ENCODE results near the gene CHTOP. TPM values are rescaled to one million over a fixed set of nuclear protein-coding genes. Genes with fewer than 3 reads are reported as not detected.

Gene CHTOP
- total RNA-seq, 3 donors from 2014 or later = 37.1 to 112 (median 71.8) TPM

- Histone ChIP-seq H3K9me3 (no peaks in the 10 kb centered on the region), H3K4me1 (peaks cover 7 to 10% of the 10 kb centered on the region in 2 donors), H3K27me3 (peaks cover 0 to 10% of the 10 kb centered on the region in 2 donors), H3K36me3 (no peaks in the 10 kb centered on the region), H3K4me3 (peak overlapping the region; percentile 62 to 92 (median 69)), H3K27ac (peak overlapping the region; percentile 29 to 68)
- no peak for DNase-seq (ENCODE audit: low spot score in 2 of 2)
- intact Hi-C loops (cut with DNase I; ENCODE audit: low total_unique reads) = loop anchor here (10.0 kb wide), 1 partner anchor 97 kb away; the partner anchor contains the start of gene SLC27A3
- TF ChIP-seq POLR2AphosphoS5 (IDR thresholded peaks at IDR 0.05) = no peak
- TF ChIP-seq CTCF (IDR thresholded peaks at IDR 0.05) = peak; percentile 80 to 86 (median 84)
- TF ChIP-seq POLR2A (IDR thresholded peaks at IDR 0.05) = no peak
Measured at GRCh38 chr1:153677718-153678518, 44.1 kb downstream of the CHTOP start.

GRCh38 chr1:153678519-153679336, 44.9 kb downstream of the CHTOP start, which contains the start of gene NPR1:
Gene NPR1 (plus strand): TSS chr1:153678688. CDS start chr1:153679109, 421 bp downstream.
- no peaks in the 10 kb centered on the region for H3K9me3 ChIP-seq
- H3K4me3 ChIP-seq = peak within 1 kb of the TSS; percentile 62 to 92 (median 69)
- peaks cover 7 to 10% of the 10 kb centered on the region in 2 donors for H3K4me1 ChIP-seq
- no peaks in the 10 kb centered on the region for H3K36me3 ChIP-seq
- peaks cover 0 to 10% of the 10 kb centered on the region in 2 donors for H3K27me3 ChIP-seq
- intact Hi-C loops (cut with DNase I; ENCODE audit: low total_unique reads) = loop anchor here (10.0 kb wide), 1 partner anchor 96 kb away; the partner anchor contains the start of gene SLC27A3
- no peak for TF ChIP-seq CTCF (IDR thresholded peaks at IDR 0.05)
- no peak for TF ChIP-seq POLR2AphosphoS5 (IDR thresholded peaks at IDR 0.05)
- no peak for TF ChIP-seq POLR2A (IDR thresholded peaks at IDR 0.05)
- DNase-seq (ENCODE audit: low spot score in 2 of 2) = no peak
- peak within 1 kb of the TSS; percentile 29 to 68 for H3K27ac ChIP-seq

GRCh38 chr1:153679337-153680119, 45.7 kb downstream of the CHTOP start:
- peaks cover 0 to 10% of the 10 kb centered on the region in 2 donors for H3K27me3 ChIP-seq
- H3K36me3 ChIP-seq = no peaks in the 10 kb centered on the region
- H3K9me3 ChIP-seq = no peaks in the 10 kb centered on the region
- TF ChIP-seq POLR2AphosphoS5 (IDR thresholded peaks at IDR 0.05) (no peak), CTCF (IDR thresholded peaks at IDR 0.05) (peak in 1 of 3 donors; percentile 41), POLR2A (IDR thresholded peaks at IDR 0.05) (no peak)
- H3K4me1 ChIP-seq = peaks cover 7 to 10% of the 10 kb centered on the region in 2 donors
- no peak for DNase-seq (ENCODE audit: low spot score in 2 of 2)
- peak overlapping the region; percentile 62 to 92 (median 69) for H3K4me3 ChIP-seq
- intact Hi-C loops (cut with DNase I; ENCODE audit: low total_unique reads) = loop anchor here (10.0 kb wide), 1 partner anchor 95 kb away; the partner anchor contains the start of gene SLC27A3
- peak overlapping the region; percentile 29 to 68 for H3K27ac ChIP-seq

GRCh38 chr1:153680120-153680403, 46.2 kb downstream of the CHTOP start:
- DNase-seq (ENCODE audit: low spot score in 2 of 2) = no peak
- TF ChIP-seq POLR2AphosphoS5 (IDR thresholded peaks at IDR 0.05) = no peak
- H3K4me1 ChIP-seq = peaks cover 7 to 10% of the 10 kb centered on the region in 2 donors
- H3K27ac ChIP-seq = peak overlapping the region in 1 of 2 donors; percentile 68
- peaks cover 0 to 10% of the 10 kb centered on the region in 2 donors for H3K27me3 ChIP-seq
- H3K4me3 ChIP-seq = peak overlapping the region; percentile 62 to 92 (median 69)
- H3K36me3 ChIP-seq = no peaks in the 10 kb centered on the region
- H3K9me3 ChIP-seq = no peaks in the 10 kb centered on the region
- intact Hi-C loops (cut with DNase I; ENCODE audit: low total_unique reads) = no loop called here

GRCh38 chr1:153682730-153683129, 48.9 kb downstream of the CHTOP start:
- intact Hi-C loops (cut with DNase I; ENCODE audit: low total_unique reads) = no loop called here
- Histone ChIP-seq H3K36me3 (no peaks in the 10 kb centered on the region), H3K9me3 (no peaks in the 10 kb centered on the region), H3K27me3 (peaks cover 0 to 10% of the 10 kb centered on the region in 2 donors), H3K4me3 (no peak overlapping the region), H3K4me1 (peaks cover 7 to 10% of the 10 kb centered on the region in 2 donors), H3K27ac (no peak overlapping the region)
- no peak for TF ChIP-seq POLR2AphosphoS5 (IDR thresholded peaks at IDR 0.05)
- no peak for TF ChIP-seq CTCF (IDR thresholded peaks at IDR 0.05)
- no peak for TF ChIP-seq POLR2A (IDR thresholded peaks at IDR 0.05)
- DNase-seq (ENCODE audit: low spot score in 2 of 2) = no peak

All from breast epithelium (tissue), 4 donors.